T-helper 1 cell treated with Interleukin-12 subunit alpha and Interleukin-12 subunit beta and Interleukin-4 antibody, amounts not matched to agents 30 ng/mL and 1 ng/mL, for 36 hours (primary cell): ENCODE measurements around the gene FAM117B. TPM values are rescaled to one million over a fixed set of nuclear protein-coding genes. Genes with fewer than 3 reads are reported as not detected.

Experiments used
- intact Hi-C: fragments of 100-400 bp; cut with micrococcal nuclease; formaldehyde crosslinking; loops from one replicate; pipeline ENCODE4 v1.15.1; 2024
- total RNA-seq: library from RNA; stranded (reverse); gene quantifications from 2 replicates; pipeline ENCODE4 v1.2.3, GENCODE V29; 2022

The FAM117B gene
- total RNA-seq, 1 donor from 2014 or later, result 5.2 TPM

DNA sequence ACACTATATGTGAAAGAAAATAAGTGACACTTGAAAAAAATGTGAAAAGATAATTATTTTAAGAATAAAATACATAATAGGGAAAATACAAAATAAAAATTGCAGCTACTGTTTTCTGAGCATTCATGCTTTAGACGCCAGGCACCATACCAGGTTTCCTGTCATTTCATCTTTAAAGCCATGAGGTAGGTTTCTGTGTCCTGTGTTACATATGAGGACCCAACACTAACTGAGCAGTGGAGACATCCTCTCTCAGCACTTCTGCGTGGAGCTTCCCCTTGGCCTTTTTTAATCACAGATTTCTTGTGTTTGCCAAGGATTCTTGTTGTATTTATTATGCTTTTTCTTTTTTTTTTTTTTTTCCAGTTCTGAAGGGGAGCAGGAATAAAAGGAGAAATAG lies 117.3 kb downstream of the FAM117B start:
- intact Hi-C loops, result no loop called here

GRCh38 chr2:202754936-202755335 lies 120.2 kb downstream of the FAM117B start:
- intact Hi-C loops, result no loop called here

DNA sequence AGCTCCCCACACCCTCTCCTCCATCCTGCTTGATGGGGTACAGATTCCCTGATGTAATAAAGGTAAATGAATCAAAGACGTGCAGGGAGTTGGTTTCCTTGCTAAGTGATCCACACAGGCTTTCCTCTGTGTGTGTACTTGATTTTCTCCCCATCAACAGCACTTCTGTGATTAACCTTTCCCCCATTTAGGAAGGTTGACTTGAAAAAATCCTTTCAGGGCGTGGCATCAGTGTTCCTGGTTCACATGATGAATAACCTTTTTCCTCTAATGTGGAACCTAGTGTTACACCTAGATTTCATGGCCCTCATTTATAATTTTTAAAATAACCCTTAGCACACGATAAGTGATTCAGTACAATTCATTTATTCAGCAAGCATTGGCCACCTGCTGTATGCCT lies 121.8 kb downstream of the FAM117B start:
- intact Hi-C loops, result no loop called here

DNA sequence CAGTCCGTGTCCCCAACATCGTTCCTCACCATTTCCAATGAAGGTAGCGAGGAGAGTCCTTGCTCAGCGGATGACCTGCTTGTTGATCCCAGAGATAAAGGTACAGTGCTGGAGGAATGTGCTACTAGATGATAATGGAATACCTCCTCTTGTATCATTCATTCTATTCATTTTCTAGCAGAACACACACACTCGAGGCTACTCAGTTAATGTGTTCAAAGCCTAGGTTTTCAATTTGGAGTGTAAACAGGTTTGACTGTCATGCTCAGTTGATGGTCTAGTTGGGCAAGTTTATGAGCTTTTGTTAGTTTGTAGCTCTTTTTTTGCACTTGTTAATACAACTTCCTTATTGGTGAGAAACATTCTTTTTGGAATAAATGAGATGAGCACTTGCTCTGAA lies 122.6 kb downstream of the FAM117B start:
- intact Hi-C loops, result no loop called here

- intact Hi-C loops, result no loop called here
These were observed 123.4 kb downstream of the FAM117B start for GRCh38 chr2:202758128-202758527.

GRCh38 chr2:202758604-202759003 lies 123.8 kb downstream of the FAM117B start:
- intact Hi-C loops, result no loop called here

GRCh38 chr2:202760848-202761247 lies 126.1 kb downstream of the FAM117B start:
- intact Hi-C loops, result loop anchor here (5.0 to 10.0 kb wide), 2 partner anchors 124 to 176 kb away; no protein-coding TSS in a partner anchor

DNA sequence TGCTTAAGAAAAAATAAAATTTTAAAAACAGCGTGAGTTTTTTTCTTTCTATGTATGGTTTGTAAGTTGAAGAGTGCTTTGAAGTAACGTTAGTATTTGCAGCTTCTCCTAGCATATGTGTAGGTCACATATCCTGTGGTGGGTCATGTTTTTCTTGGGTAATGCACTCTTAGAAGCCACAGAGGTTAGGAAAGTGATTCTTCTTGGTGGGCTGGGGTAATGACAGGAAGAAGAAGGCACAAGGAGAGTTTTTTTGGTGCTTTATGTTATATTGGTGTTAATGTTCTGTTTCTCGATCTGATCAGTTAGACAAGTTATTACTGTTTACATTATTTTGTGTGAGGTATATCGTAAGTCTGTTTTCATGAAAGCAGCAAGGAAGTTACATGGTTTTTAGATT lies 127.8 kb downstream of the FAM117B start:
- intact Hi-C loops, result loop anchor here (5.0 to 10.0 kb wide), 2 partner anchors 125 to 178 kb away; no protein-coding TSS in a partner anchor

DNA sequence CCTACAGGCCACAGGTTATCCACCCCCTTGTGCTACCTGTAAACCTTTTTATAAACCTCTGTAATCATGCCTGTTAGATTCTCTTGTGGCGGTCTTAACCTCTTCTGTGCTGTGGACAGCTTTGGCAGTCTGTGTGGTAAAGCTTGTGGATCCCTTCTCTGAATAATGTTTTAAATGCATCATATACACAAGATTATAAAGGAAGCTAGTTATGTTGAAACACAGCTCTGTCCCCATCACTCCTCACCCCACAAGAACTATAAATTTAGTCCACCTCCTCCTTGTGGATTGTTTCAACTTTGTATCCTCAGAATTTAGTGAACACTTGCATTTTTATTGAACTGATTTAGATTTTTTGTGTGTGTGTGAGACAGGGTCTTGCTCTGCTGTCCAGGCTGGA lies 129.1 kb downstream of the FAM117B start:
- intact Hi-C loops, result loop anchor here (5.0 to 10.0 kb wide), 2 partner anchors 127 to 179 kb away; no protein-coding TSS in a partner anchor

- intact Hi-C loops, result loop anchor here (5.0 to 10.0 kb wide), 2 partner anchors 128 to 180 kb away; no protein-coding TSS in a partner anchor
These were observed 130.2 kb downstream of the FAM117B start for GRCh38 chr2:202764991-202765390.

DNA sequence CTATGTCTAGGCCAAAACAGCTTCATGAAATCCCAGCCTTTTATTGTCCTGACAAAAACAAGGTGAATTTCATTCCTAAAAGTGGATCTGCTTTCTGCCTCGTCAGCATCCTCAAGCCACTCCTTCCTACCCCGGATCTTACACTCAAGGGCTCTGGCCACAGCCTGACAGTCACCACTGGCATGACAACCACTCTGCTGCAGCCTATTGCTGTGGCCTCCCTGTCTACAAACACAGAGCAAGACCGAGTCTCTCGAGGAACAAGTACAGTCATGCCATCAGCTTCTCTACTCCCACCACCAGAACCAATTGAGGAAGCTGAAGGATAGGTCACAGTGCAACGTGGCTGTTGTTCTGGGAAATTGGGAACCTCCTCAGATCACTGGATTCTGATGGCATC lies 130.7 kb downstream of the FAM117B start:
- intact Hi-C loops, result loop anchor here (10.0 kb wide), 1 partner anchor 181 kb away; no protein-coding TSS in a partner anchor

GRCh38 chr2:202768273-202768672 lies 133.5 kb downstream of the FAM117B start:
- intact Hi-C loops, result loop anchor here (10.0 kb wide), 1 partner anchor 183 kb away; no protein-coding TSS in a partner anchor

GRCh38 chr2:202769201-202769600 lies 134.4 kb downstream of the FAM117B start:
- intact Hi-C loops, result loop anchor here (10.0 kb wide), 1 partner anchor 184 kb away; no protein-coding TSS in a partner anchor

DNA sequence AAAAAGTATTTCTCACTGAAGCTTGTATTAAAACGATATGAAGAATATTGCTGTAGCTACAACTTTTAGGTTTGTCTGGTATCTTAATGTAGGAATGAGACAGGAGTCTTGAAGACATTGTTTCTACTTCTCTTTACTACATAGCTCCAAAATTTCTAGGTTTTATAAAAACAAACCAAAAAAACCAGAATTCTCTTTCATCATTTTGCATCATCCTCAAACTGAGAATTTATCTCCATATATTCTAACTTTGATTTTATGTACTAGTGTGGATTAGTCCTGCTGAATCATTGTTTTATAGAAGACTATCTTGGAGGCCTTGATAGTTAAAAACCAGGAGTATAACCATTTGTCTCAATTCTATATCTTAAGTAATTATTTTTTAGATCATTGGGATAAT lies 136.6 kb downstream of the FAM117B start:
- intact Hi-C loops, result no loop called here

DNA sequence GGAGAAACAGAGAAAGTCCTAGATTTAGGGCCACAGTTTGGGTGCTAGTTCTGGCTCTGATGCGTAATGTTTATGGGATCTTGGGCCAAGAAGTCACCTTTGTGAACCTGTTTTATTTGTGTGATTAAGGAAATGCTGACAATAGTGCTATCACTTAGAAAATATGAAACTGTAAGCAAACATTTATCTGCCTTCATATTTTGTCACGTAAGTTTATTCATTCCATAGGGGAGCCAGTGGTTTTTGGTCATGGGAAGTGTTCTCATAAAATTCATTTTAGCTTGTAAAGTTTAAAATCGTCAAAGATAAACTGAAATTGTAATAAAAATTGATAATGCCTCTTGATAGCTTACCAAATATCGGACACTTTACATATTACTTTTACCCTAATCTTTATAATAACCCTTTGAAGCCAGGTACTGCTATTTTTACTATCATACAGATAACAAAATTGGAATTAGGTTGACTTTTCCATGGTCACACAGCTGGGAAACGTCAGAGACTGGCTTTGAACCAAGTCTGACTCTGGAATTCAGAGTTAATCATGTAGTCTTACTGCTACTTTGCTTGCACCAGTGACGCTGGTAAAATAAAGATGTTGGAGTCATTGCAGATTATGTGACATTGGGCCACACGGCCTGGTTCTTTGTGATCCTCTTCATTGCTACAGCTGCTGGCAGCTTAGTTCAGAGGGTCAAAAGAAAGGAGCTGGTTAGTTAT lies 137.1 kb downstream of the FAM117B start:
- intact Hi-C loops, result no loop called here

GRCh38 chr2:202773301-202773973 lies 138.7 kb downstream of the FAM117B start:
- intact Hi-C loops, result no loop called here

- intact Hi-C loops, result no loop called here
These were observed 139.3 kb downstream of the FAM117B start for GRCh38 chr2:202774104-202774503.

DNA sequence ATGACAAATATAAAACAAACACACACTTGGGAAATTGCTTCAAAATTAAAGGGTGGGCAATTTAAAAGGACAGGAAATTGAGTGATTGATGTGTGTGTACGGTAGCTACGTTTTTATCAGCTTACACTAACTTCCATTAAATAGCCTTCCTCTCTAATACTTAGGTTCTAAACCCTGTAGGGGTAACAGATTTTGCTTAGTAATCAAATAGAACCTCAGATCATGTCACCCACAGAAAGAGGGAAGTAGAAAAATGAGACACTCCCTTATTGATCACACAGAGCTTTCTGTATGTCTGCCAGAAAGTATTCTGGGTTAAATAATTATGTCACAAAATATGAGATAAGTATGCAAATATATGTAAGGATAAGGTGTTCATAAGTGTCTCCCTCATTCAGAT lies 143.4 kb downstream of the FAM117B start:
- intact Hi-C loops, result no loop called here

DNA sequence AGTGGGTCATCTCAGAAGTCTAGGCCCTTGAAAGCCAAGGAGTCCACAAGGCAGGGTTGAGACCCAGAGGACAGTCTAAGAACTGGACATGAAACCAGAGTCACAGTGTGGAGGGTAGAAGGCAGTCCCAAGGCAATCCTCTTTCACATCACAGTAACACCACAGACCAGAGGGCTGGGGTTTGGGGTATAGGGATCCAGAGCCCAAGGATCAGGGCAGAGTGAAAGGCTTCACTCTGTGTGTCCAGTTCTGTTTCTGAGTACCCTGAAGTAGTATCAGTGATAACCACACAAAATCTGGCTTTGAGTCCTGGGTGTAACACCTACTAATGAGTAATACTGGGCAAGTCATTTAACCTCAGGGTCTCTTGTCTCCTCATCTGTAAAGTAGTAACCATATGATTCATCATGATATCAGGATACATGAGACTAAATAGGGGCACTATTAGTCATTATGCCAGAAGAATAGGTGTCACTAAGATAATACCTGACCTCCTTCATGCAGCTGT lies 145.8 kb downstream of the FAM117B start:
- intact Hi-C loops, result no loop called here

GRCh38 chr2:202782940-202783558 lies 148.3 kb downstream of the FAM117B start:
- intact Hi-C loops, result no loop called here

- intact Hi-C loops, result no loop called here
These were observed 152.1 kb downstream of the FAM117B start for GRCh38 chr2:202786842-202787241.

GRCh38 chr2:202790676-202791075 lies 155.9 kb downstream of the FAM117B start:
- intact Hi-C loops, result no loop called here
